GM19240 (cell line): ENCODE measurements around the gene BLOC1S4.
"Not testable (repeated sequence)": the region's sequence is repeated elsewhere in the genome, so short reads cannot be mapped to it uniquely, and the experiment has no call there.

Experiments
- DNase-seq: peaks from one replicate; pipeline ENCODE4 v3.0.0; 2011; ENCODE audit warnings: low spot score; ENCODE audit not compliant: insufficient read length

Gene BLOC1S4, protein sequence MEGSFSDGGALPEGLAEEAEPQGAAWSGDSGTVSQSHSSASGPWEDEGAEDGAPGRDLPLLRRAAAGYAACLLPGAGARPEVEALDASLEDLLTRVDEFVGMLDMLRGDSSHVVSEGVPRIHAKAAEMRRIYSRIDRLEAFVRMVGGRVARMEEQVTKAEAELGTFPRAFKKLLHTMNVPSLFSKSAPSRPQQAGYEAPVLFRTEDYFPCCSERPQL

DNA sequence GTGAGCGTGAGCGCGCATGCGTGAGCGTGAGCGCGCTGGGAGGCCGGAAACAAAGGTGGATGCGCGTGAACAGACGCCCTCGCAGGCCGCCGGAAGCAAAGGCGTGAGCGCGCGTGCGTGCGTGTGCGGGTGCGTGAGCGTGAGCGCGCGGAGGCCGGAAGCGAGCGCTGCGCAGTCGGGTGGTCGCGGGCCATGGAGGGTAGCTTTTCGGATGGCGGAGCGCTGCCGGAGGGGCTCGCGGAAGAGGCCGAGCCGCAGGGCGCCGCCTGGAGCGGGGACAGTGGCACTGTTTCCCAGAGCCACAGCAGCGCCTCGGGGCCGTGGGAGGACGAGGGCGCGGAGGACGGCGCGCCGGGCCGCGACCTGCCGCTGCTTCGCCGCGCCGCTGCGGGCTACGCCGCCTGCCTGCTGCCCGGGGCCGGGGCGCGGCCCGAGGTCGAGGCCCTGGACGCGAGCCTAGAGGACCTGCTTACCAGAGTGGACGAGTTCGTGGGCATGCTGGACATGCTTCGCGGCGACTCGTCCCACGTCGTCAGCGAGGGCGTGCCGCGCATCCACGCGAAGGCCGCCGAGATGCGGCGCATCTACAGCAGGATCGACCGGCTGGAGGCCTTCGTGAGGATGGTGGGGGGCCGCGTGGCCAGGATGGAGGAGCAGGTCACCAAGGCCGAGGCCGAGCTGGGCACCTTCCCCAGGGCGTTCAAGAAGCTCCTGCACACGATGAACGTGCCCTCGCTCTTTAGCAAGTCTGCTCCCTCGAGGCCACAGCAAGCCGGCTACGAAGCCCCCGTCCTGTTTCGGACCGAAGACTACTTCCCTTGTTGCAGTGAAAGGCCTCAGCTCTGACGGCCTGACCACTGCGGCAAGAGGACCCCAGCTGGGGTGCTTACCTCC, at the start of gene BLOC1S4:
TSS of gene BLOC1S4 (plus strand) at position 157 of the 894 bp plus-strand sequence. CDS start at position 193, 36 bp downstream.
- DNase-seq, result peak; percentile 88

DNA sequence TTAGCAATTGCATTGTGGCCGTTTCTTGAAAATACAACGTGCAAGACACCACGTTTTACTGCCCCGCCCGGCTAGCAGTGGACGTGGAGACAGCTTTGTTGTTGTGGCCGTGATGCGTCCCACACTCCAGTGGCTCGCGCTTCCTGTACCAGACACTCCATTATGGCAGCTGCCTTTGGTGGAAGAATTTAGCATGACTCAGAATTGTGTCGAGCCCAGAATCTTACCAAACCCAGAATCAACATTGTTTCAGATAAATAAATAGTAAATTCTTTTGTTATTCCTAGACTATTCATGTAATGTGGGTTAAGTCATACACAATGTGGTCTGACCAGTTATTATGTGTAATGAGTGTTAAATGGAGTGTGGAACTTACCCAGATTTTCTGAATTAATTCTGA, 47.6 kb upstream of the BLOC1S4 start:
- DNase-seq, result no peak

DNA sequence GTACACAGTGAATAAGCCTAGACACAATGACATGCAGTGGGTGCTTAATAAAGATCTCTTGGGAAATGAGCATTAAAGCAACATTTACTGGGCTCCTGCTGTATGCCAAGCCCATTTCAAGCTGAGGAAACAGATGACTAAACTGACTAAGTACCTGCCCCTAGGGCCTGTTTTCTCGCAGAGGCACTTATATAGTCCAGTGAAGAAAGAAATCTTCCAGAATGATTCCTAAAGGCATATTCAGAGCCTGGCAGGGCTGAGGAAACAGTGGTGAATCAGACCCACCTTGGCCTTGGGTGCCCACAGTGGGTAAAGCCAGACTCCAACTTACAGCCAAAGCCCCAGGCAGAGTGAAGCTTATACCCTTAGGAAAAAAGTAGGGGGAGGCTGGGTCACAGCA, 44.3 kb upstream of the BLOC1S4 start:
- no peak for DNase-seq

DNA sequence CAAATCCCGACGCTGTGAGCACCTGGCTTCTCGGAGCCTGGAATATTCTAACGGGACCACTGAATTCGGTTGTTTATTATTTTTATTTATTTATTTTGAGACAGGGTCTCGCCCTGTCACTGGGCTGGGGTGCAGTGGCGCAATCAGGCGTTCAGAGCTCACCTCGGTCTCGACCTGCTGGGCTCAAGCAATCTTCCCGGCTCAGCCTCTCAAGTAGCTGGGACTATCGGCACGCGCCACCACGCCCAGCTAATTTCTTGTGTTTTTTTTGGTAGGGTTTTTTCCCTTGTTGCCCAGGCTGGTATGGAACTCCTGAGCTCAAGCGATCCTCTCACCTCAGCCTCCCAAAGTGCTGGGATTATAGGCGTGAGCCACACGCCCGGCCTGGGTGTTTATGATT, 43.8 kb upstream of the BLOC1S4 start:
- no peak for DNase-seq

DNA sequence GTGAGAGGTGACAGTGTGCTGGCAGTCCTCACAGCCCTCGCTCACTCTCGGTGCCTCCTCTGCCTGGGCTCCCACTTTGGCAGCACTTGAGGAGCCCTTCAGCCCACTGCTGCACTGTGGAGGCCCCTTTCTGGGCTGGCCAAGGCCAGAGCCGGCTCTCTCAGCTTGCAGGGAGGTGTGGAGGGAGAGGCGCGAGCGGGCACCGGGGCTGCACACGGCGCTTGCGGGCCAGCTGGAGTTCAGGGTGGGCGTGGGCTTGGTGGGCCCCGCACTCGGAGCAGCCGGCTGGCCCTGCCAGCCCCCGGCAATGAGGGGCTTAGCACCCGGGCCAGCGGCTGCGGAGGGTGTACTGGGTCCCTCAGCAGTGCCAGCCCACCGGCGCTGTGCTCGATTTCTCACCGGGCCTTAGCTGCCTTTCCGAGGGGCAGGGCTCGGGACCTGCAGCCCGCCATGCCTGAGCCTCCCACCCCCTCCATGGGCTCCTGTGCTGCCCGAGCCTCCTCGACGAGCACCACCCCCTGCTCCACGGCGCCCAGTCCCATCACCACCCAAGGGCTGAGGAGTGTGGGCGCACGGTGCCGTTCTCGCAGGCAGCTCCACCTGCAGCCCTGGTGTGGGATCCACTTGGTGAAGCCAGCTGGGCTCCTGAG, 43.3 kb upstream of the BLOC1S4 start:
- DNase-seq, result not testable (repeated sequence)

DNA sequence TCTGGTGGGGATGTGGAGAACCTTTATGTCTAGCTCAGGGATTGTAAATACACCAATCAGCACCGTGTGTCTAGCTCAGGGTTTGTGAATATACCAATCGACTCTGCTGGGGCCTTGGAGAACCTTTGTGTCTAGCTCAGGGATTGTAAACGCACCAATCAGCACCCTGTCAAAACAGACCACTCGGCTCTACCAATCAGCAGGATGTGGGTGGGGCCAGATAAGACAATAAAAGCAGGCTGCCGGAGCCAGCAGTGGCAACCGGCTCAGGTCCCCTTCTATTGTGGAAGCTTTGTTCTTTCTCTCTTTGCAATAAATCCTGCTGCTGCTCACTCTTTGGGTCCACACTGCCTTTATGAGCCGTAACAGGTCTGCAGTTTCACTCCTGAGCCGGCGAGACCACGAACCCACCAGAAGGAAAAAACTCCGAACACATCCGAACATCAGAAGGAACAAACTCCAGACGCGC, 42.7 kb upstream of the BLOC1S4 start:
- DNase-seq, result not testable (repeated sequence)

DNA sequence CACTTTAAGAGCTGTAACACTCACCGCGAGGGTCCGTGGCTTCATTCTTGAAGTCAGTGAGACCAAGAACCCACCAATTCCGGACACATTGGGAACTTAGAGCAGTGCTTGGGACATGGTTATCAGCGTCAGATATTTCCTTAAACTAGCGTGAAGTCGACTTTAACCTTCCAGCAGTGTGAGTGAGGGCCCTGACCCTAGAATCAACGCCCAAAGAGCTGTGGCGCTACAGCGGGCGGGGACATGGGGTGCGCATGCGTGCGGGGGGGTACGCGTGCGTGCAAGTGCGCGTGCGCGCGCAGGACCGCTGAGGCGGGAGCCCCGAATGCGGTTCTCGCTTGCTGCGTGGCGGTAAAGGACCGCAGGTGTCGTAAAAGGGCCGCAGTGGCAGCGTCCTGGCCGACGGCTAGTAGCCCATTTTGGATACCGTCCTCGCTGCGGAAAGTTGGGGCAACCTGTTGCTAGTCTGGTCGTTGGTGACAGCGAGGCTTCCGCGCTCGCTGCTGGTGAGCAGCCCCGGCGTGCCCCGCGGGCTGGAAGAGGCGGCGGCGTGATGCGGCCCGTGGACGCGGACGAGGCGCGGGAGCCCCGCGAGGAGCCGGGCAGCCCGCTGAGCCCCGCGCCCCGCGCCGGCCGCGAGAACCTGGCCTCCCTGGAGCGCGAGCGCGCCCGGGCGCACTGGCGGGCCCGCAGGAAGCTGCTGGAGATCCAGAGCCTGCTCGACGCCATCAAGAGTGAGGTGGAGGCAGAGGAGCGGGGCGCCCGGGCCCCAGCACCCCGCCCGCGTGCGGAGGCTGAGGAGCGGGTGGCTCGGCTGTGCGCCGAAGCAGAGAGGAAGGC, 42.1 kb upstream of the BLOC1S4 start:
- peak; percentile 95 for DNase-seq

DNA sequence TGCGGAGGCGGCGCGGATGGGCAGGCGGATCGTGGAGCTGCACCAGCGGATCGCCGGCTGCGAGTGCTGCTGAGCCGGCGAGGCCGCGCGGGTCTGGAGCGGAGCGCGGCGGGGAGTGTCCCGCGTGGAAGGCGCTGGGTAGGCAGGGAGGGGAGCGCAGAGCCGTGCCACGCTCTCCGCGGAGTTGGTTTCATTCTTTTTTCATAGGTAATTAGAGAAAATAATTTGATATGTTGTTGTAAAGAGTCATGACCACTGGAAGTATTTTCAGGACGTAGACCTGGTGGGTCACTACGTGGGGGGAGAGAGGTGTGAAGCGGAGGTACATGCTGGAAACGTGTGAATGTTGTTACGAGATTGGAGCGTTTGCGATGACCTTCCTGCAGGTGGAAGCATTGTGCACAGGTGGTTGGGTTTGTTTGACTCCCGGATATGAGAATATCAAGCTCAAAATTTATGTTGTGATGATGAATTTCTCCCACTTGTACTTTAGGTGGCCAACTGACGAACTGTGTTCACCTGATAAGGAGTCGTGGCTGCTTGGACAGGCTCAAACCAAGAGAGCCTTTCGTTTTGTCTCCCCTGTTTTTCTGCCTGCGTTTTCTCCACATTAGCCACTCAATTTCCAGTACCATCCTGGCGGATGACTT, 41.3 kb upstream of the BLOC1S4 start:
- peak; percentile 60 for DNase-seq

DNA sequence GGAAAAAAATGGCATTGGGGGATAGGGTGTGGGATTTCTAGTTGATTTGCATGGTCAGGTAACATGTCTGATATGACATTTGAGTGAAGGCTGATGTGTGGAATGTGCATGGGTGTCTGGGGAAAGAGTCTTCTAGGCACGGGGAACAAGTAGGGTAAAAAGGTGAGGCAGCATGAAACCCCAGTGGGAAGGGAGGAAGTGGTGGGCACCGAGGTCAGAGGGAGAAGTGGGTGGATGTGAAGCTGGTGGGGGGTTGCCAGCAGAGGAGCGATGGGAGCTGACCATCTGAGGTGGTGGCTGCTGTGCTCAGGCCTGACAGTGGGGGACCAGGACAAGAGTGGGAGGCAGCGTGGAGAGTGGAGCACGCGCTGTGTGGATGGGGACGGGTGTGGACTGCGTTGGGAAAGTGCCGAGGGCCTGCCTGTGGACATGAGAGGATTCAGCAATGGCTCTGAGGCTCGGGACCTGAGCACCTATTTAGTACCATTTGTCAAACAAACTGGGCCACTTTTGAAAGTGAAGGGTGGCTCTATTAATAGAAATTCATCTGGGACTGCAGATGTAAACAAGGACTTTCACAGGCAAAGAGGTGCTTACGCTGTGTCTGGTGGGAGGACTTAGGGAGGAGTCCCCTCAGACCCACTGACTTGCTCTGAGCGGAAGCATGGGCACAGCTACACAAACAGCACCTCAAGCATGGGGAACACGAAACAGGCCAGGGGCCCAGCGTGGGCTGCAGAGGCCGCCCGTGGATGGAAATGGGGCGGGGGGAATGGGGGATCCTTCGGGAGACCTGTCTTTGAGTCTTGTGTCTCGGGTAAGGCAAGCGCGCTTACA, 39.0 kb upstream of the BLOC1S4 start:
- no peak for DNase-seq

DNA sequence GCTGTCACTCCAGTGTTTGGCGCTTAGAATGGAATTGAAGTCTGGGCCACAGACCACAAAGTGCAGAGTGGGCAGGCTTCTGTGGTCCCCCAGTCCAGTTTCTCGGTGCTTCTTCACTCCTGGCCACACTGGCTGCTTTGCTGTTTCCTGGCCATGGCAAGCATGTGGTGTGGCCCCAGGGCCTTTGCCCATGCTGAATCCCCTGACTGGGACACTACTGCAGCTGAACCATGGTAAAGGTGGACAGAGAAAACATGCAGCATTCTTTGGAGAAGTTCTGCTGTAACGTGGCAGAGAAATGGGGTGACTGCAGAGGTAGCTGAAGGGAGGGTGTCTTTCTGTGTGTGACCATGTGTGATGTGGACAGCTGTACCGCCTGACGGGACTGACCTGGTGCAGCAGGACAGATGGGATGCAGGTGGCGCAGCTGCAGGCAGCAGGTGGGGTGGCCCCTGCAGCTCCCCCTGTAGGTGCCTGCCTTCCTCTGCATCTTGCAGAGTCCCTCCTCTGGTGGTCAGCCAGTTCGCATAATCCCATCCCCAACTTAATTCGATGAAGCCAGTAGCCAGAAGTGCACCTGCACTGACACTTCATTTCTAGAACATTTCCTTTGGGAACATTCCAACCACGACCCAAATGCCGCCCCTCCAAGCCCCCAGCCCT, 35.5 kb upstream of the BLOC1S4 start:
- DNase-seq, result no peak

DNA sequence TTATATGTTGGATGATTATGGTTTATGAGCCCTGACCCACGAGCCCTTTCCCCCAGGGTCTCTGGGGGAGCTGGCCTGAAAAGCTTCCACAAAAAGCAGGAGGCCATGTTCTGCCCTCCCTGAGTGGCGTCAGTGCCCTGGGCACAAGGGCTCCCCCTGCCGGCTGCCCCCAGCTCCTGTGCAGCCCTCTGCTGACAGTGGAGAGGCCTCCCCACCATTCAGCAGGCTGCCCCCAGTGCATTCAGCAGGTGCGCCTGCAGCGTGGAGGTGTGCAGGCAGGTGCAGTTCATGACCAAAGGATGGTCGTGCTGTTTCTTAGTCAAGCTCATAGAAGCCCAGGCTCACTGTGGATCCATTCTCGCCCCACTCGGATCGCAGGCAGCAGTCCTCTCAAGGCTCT, 34.8 kb upstream of the BLOC1S4 start:
- no peak for DNase-seq

DNA sequence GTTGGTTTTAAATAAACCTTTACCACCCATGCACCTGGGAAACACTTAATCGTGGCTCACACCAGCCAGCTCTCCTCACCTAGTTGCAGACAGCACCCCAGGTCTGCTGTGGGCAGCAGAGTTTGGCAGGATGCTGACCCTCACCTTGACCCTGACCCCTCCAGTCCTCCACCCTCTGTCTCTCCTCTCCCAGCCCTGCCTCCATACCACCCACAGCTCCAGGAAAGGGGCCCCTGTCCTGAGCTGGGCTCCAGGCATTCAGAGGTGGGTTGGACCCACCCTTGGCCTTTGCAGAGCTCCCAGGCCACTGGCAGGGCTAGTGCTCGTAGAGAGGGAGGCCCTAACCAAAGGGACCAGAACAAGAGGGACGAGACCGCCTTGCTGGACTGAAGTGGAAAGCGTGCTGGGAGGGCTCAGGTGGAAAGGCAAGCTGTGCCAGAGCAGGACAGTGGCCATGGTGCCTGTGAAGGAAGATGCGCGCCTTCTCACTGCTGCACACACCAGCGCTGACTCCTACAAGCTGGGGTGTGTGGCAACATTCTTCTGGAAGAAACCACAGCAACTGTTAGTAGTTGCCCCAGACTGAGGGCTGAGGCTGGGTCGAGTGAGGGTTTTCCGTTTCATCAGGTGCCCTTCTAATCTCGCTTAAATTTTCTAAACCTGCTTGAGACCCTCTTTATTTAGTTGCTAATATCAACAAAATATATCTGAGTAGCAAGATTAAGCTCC, 32.9 kb upstream of the BLOC1S4 start:
- no peak for DNase-seq

DNA sequence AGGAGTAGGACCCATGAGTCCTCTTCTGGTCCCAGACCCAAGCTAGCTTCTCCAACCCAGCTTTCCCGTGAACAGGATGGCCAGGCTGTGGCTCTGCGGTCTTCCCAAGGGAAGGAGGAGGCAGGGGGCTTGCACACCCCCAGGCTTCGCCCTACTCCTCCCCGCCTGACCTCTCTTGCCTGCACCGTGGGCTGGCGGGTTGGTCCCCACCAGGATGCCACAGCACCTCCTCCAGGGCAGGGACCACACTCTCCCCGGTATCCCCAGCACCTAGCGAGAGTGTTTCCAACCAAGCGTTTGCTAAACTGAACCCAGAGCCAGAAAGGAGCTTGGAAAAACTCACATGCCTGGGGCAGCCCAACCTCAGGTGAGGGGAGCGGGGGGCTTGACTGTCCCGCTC, 31.3 kb upstream of the BLOC1S4 start:
- no peak for DNase-seq

DNA sequence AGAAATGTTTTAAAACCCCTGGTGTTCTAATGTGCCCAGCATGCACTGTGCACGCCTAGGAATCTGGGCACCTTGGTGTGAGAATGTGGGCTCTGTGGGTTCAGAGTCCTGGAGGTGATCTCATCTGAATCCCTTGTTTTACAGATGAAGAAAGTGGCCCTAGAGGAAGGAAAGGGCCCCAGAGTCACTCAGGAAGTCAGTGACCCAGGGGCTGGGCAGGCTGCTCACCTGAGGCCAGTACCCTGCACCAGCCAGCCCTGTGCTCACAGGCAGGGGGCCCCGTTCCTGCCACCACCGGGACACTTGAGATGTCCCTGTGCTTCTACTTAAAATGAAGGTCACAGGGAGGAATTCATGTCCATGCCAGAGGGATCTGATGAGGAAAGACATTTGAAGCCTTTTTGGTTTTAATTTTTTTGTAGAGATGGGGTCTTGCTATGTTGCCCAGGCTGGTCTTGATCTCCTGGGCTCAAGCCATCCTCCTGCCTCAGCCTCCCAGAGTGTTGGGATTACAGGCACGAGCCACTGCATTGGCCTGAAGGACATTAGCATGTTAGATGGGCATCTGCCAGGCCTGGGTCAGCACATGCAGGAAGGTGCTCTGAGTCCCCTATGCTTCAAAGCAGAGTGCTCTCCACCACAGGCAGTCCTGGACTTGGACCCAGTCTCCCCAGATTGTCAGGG, 29.7 kb upstream of the BLOC1S4 start:
- no peak for DNase-seq

DNA sequence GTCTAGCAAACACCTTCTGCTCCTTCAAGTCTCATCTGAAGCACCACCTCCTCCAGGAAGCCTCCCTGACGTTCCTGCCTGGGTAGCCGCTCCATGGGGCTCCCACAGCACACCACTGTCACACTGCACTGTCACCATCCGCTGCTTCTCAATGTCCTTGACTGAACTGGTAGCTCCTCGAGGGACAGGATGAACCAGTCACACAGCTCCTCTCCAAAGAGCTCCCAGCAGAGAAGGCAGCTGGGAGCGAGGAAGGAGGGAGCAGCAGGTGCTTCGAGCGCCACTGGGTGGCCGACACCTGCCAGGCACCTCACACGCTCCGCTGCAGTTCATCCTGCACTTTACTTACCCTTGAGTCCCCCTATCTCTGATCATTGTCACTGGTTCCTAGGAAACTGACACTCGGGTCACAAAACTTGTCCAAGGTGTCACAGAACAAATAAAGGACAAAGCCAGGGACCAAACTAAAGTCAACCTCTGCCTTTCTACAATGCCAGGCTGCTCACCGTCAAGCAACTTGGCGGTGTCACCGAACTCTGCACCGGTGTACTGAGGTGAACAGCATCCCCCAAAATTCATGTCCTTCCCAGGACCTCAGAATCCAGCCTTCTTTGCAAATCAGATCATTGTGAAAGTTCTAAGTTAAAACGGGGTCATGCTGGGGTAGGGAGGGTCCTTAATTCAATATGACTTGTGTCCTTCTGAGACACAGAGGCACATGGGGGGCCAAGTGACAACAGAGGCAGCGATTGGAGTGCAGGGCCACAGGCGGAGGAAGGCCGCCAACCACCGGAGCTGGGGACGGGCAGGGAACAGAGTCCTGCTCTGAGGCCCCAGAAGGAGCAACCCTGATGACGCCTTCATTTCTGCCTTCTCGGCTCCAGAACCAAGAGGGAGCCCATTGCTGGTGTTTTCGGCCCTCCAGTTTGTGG, 27.8 kb upstream of the BLOC1S4 start:
- no peak for DNase-seq

DNA sequence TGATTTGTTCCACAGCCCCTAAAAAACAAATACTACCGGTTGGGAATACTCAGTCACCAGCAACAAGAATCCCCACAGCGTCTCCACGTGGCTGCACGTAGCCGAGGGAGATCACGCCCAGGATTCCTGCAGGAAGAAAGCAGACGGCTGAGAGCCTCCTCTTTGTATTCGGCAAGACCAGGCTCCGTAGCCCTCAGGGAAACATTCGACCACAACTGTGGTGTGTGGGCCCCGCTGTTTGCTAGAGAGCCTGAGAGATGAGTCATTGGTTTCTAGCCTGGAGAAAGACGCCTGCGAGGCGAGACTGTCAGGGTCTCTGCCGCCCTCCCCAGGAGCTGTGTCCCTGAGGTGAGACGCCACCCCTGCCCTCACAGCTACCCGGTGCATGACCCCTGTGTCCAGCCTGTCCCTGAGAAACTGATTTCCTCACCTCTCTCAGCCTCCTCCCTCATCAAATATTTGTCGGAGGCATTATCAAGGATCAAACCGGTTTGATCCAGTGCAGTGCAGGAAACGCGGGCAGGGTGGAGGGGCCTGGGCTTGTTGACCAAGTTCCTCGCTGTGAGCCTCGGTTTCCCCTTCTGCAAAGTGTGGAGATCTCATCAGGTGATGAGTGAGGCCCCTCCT, 27.0 kb upstream of the BLOC1S4 start:
- DNase-seq, result peak; percentile 65
